Astrocyte (in vitro differentiated cells and primary cell): ENCODE data around the gene PLEKHA6.

Experiments
- CTCF ChIP-seq: IDR thresholded peaks from 2 replicates; pipeline ENCODE4 v1.5.1; 2011; ENCODE audit warnings: low read depth, mild to moderate bottlenecking, inconsistent platforms, low read length, moderate library complexity; ENCODE audit not compliant: insufficient read depth
- EZH2 ChIP-seq: IDR thresholded peaks from 2 replicates; pipeline ENCODE4 v1.6.1; 2012; ENCODE audit warnings: mild to moderate bottlenecking, low read length, inconsistent platforms; ENCODE audit not compliant: insufficient read depth

DNA sequence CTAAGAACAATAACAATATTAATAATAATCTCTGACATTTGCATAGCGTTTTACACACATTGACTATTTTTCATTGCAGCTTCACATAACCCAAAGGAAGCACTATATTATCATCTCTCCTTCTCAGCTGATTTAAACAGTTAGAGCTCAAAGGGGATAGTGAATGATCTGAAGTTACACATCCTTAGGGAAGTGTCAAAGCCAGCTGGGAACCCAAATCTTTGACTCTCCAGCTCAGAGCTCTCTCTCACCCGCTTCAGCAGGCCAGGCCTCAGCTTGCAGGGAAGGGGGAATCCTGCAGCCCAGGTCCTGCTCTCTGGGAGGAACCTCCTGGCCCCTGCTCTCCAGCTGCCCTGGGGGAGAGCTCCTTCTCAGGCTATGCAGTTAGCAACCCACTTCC lies 26.3 kb downstream of the PLEKHA6 start:
- no peak for TF ChIP-seq CTCF
- TF ChIP-seq EZH2, result no peak
